ENCODE measurements around the gene KCNMB3.
"Not testable (repeated sequence)": the region's sequence is repeated elsewhere in the genome, so short reads cannot be mapped to it uniquely, and the experiment has no call there.

KCNMB3 gene

GRCh38 chr3:179264449-179264848, 13.5 kb upstream of the KCNMB3 start:
- no peak for DNase-seq

GRCh38 chr3:179263134-179263533, 12.2 kb upstream of the KCNMB3 start:
- no peak for DNase-seq

DNA sequence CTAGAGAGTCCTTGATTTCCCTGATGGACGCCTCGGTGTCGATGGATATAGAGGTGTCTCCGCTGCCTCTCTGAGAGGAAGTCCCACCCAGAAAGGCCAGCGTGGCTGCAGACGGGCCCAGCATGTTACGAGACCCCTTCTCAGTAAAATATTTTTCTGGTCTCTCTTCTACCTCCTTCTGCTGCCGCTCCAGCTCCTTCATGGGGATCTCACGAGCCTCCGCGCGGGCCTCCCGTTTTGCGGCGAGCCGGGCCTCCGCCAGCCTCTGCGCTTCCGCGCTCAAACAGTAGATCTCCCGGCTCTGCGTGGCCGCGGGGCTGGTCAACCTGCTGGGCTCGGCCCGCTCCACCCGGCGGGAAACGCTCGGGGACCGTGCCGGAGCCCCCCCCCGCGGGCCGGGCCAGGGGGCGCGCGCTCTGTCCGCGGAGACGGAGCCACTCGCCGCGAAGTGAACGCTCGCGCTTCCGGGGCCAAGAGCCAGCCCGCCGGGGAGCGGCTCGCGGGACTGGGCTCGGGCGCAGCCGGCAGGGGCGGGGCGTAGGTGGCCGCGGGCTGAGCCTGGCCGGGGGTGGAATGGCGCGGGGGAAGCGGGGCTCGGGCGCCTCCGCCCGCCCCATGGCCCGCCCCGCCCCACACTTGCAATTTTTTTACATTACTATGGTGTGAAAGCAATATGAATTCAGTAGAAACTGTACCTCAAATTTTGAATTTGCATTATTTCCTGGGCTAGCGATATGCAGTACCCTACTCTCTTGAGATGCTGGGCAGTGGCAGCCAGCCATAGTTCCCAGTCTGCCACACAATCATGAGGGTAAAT, 10.2 kb upstream of the KCNMB3 start:
- peak; percentile 36 to 84 (median 56) for DNase-seq

DNA sequence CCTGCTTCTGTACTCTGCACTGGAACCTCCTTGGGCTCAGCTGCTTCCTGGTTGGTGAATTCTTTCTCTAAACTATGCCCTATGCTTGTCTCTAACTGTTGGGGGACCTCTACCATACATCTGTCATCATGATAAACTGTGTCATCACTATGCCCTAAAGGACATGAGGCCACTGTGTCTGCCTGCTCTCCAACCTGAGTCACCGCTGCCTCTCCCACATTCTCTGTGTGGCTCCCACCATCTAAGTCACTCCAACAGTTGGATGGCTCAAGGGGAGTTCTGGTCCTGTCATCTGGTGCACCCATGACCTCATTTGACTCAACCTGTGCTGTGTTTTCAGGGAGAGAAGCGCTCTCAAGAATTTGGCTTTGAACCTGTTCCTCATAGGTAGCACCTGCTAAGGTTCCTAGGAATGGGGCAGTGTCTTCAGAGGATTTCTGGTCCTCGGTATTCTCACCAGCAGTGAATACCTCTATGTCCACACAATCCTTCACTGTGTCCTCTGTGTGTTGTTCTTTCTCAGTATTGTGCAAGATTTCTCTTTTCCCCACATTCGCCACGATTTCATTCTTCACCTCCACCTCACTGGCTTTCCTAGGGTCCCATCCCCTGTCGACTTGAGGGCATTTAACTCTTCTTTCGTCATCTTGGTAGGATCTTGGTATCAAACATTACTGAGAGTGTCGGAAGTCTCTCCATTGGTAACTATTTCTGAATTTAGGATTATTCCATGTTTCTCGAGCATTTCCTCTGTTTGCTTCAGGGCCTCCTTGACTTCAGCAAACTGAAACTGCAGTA, 9.2 kb upstream of the KCNMB3 start:
- DNase-seq = not testable (repeated sequence)

DNA sequence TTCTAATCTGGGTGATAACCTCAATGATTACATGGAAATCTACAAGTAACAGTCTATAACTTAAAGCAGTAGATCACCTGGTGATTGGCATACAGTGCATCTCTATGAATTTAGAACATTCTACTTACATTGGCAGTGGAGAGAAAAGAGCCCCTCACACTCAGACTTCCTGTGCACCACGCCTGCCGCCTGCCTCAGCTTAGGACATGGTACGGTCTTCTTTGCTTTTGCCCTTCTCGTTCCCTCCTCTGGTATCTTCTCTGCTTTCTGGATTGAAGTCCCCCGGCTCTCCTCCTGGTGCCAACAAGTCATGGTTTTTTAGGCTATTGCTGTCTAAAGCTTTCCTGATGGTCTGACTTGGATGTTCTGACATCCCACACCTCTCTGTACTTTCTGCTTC, 7.9 kb upstream of the KCNMB3 start:
- no peak for DNase-seq

DNA sequence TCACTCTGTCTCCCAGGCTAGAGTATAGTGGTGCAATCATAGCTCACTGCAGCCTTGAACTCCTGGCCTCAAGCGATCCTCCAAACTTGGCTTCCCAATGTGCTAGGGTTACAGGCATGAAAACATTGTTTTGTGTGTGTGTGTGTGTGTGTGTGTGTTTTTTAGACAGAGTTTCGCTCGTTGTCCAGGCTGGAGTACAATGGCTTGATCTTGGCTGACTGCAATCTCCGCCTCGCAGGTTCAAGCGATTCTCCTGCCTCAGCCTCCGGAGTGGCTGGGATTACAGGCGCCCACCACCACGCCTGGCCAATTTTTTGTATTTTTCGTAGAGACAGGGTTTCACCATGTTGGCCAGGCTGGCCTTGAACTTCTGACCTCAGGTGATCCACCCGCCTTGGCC, 6.8 kb upstream of the KCNMB3 start:
- DNase-seq = not testable (repeated sequence)

DNA sequence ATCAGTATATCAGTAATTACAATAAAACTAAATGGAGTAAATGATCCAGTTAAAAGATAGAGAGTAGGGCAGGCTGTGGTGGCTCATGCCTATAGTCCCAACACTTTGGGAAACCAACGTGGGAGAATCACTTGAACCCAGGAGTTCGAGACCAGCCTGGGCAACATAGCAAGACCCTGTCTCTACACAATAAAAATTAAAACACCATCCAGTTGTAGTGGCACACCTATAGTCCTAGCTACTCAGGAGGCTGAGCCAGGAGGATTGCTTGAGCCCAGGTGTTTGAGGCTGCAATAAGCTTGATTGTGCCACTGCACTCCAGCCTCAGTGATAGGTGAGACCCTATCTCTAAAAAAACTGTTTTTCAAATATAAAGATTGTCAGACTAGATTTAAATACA, 5.9 kb upstream of the KCNMB3 start:
- no peak for DNase-seq

DNA sequence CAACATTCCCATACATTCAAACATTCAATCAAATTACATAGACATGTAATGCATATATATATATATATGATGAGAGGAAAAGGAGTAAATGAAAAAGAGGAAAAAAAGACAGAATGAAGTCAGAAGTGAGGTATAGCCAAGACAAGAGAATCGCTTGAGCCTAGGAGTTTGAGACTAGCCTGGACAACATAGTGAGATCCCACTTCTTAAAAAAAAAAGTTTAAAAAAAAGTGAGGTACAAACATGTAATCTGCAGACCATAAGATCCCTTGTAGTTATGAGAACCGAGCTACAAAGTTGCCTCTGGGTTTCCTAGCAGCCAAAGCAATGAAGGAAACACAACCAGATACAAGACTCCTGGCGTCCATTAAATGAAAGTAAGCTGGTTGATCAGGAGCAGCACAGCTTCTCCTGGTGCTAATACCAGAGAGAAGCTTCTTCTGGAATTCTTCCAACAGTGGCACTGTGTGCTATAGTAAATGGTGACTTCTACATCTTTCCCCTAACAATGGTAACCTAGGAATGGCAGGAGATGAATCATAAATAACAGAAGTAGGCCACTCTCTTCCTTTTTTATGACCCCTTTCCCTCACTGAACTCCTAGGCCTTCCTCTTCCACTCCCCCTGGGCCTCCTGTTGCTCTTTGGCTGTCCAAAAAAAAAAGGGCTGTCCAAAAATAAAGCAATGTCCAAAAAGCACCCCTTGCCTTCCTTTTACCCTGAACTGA, 3.5 kb downstream of the KCNMB3 start:
- no peak for DNase-seq

- DNase-seq = no peak
These were observed 6.0 kb downstream of the KCNMB3 start for GRCh38 chr3:179244878-179245277.

DNA sequence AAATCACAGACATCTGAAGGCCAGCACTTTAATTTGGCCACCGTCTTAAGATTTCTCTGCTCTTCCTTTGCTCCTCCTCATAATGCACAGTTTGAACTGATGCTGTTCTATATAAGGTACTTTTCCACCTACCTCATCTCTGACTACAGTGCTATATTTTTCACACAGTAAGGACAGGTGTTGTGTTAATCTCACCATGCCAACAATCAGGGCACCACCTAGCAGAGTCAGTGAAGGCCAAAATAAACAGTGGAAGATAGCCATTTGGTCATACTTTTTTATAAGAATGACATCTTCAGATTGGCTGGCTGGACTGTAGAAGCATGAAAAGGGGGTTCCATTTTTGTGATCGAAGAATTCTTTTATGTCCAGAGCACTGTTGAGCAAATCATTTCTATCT, 8.1 kb downstream of the KCNMB3 start:
- not testable (repeated sequence) for DNase-seq

DNA sequence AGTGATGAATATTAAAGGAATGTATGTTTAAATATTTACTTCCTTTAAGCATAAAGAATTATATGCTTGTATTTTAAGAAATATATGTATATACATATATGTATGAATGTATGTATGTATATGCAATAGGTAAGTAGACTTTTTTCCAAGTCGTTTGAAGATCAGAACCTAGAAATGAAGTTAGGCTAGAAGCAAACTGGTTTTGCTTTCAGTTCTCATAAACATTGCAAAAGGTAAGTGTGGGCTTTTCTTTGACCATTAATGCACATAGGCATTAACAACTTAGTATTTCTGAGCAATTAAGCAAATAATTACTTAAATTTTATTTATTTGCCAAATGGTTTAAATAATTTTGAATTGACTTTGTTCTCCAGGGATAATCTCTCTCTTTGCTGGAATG, 10.6 kb downstream of the KCNMB3 start:
- DNase-seq = not testable (repeated sequence)

DNA sequence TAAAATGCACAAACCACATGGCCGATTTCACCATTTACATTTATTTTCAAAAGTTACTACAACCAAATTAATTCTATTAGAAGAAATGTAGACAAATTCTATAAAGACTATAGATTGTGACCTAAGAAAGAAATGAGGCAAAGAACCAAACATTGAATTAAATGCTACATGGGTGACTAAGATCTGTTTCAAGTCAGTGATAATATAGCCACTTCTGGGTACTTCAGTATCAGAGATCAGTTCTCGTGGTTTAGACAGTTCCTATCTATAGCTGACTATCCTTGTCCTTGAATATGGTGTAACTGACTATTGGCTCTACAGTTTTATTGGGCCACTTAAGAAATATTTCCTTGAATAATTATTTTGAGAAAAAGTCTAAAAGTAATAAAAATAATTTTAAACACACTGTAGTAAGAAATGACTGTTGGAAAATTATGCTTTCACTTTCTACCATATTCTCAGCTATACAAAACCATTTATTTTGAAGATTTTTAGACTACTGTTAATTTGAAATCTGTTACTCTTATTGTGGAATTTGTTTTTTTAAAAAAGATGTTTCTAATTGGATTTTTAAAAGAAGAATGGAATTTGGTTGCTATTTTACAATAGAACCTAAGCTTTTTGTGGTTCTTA, 14.1 kb downstream of the KCNMB3 start:
- peak in 1 of 5 experiments; percentile 67 for DNase-seq

DNA sequence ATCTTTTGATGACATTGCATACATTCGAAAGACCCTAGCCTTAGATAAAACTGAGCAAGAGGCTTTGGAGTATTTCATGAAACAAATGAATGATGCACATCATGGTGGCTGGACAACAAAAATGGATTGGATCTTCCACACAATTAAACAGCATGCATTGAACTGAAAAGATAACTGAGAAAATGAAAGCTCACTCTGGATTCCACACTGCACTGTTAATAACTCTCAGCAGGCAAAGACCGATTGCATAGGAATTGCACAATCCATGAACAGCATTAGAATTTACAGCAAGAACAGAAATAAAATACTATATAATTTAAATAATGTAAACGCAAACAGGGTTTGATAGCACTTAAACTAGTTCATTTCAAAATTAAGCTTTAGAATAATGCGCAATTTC, 16.7 kb downstream of the KCNMB3 start:
- no peak for DNase-seq

DNA sequence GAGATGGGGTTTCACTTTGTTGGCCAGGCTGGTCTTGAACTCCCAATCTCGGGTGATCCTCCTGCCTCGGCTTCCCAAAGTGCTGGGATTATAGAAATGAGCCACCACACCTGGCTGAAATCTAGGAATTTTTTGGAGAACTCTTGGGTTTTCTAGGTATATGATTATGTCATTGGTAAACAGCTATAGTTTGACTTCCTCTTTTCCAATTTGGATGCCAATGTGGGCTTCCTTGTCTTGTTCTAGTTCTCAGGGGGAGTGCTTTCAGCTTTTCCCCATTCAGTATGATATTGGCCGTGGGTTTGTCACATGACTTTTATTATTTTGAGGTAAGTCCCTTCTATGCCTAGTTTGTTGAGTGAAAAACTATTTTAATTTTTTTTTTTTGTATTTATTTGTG, 17.9 kb downstream of the KCNMB3 start:
- DNase-seq = no peak

GRCh38 chr3:179229177-179229576, 21.7 kb downstream of the KCNMB3 start:
- no peak for DNase-seq

- no peak for DNase-seq
These were observed 23.6 kb downstream of the KCNMB3 start for GRCh38 chr3:179227349-179227748.

GRCh38 chr3:179224584-179224983, 26.3 kb downstream of the KCNMB3 start:
- DNase-seq = no peak

GRCh38 chr3:179223548-179223947, 27.4 kb downstream of the KCNMB3 start:
- no peak for DNase-seq

DNA sequence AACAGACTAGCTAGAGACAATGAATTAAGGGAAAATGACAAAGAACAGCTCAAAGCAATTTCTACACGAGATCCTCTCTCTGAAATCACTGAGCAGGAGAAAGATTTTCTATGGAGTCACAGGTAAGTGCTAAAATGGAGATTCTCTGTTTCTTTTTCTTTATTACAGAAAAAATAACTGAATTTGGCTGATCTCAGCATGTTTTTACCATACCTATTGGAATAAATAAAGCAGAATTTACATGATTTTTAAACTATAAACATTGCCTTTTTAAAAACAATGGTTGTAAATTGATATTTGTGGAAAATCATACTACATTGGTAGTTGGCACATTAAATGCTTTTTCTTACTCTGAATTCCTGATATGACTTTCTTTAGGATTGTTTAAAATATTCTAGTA, 32.7 kb downstream of the KCNMB3 start:
- DNase-seq = not testable (repeated sequence)

- DNase-seq = not testable (repeated sequence)
These were observed 35.4 kb downstream of the KCNMB3 start for GRCh38 chr3:179215550-179215949.

DNA sequence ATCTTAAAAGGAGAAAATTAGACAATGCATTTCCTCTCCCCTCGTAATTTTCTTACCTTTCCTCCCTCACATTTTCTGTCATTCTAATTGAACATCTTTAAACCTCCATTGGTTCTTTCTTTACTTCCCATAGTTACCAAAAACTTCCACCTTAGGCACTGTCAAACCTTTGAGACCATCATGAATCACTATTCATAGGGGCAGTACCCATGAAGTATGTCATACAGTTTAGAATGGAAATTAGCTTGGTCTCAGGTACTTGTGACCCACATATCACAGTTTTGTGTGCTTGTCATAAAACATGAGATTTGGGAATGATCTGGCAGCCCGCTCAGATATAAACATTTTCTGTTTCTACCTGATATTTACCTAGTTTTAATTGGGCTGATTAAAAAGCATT, 50.1 kb downstream of the KCNMB3 start:
- no peak for DNase-seq

DNA sequence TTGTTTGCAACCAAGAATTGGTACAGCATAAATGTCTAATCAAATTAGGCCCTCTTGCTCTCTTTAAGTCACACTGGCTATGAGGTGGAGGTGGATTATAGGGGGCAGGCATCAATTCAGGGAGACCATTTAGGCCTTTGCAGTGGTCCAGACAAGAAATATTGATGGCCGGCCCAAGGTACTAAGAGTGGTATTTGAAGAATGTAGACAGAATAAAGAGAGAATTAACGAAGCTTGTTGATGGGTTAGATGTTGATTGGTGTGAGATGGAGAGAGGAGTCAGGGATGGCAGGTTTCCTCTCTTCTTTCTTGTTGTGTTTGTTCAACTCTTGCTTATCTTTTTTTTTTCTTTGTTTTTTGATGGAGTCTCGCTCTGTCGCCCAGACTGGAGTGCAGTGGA, 54.2 kb downstream of the KCNMB3 start:
- no peak for DNase-seq

DNA sequence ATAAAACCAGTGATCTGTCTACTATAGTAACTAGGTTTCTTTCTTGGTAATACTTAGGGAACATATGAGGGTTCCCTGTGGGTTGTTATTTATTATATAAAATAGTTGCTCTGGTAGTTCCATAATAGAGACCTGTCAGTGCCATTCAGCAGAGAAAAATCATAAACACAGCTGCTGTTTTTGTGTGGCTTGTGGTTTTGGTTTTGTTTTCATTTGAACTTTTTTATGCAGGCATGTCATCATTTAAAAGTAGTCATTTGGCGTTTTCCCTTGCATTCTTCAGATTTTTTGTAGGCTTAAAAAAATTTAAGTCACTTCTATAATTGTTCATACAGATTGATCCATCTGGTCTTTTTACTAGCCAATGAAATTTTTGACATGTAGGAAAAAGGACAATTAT, 54.8 kb downstream of the KCNMB3 start:
- peak in 2 of 5 experiments; percentile 17 to 79 for DNase-seq

All from T-helper 2 cell (primary cell).